ENCODE results near the gene MGAT3.

- TF ChIP-seq CTCF (conservative IDR thresholded peaks at IDR 0.05; ENCODE audit: low read length) (no peak), EZH2phosphoT487 (IDR thresholded peaks at IDR 0.05; ENCODE audit: borderline replicate concordance) (no peak)
Measured at GRCh38 chr22:39501644-39502108, 44.9 kb downstream of the MGAT3 start.
